Activated gamma-delta T cell (primary cell): ENCODE results near the gene MEGF11.

Experiments
- DNase-seq: peaks from one replicate; lab custom pipeline; 2025; lab: John Stamatoyannopoulos, UW

MEGF11 gene

GRCh38 chr15:66115568-66116206 lies 137.9 kb downstream of the MEGF11 start:
- no peak for DNase-seq

GRCh38 chr15:66114863-66115425 lies 138.6 kb downstream of the MEGF11 start:
- DNase-seq: no peak

- no peak for DNase-seq
Measured at GRCh38 chr15:66112388-66112787, 141.2 kb downstream of the MEGF11 start.

- DNase-seq: no peak
Measured at GRCh38 chr15:66111363-66111762, 142.2 kb downstream of the MEGF11 start.

- DNase-seq: no peak
Measured at GRCh38 chr15:66110864-66111263, 142.7 kb downstream of the MEGF11 start.

- DNase-seq: no peak
Measured at GRCh38 chr15:66109826-66110225, 143.7 kb downstream of the MEGF11 start.

GRCh38 chr15:66108483-66109265 lies 144.9 kb downstream of the MEGF11 start:
- no peak for DNase-seq

- no peak for DNase-seq
Measured at GRCh38 chr15:66107070-66107469, 146.5 kb downstream of the MEGF11 start.

GRCh38 chr15:66105286-66106265 lies 148.0 kb downstream of the MEGF11 start:
- no peak for DNase-seq

- DNase-seq: no peak
Measured at GRCh38 chr15:66103293-66103590, 150.3 kb downstream of the MEGF11 start.

- no peak for DNase-seq
Measured at GRCh38 chr15:66102563-66103292, 150.8 kb downstream of the MEGF11 start.

GRCh38 chr15:66101715-66102395 lies 151.7 kb downstream of the MEGF11 start:
- DNase-seq: no peak

GRCh38 chr15:66100761-66101160 lies 152.8 kb downstream of the MEGF11 start:
- no peak for DNase-seq

GRCh38 chr15:66099950-66100671 lies 153.4 kb downstream of the MEGF11 start:
- no peak for DNase-seq

- DNase-seq: no peak
Measured at GRCh38 chr15:66098022-66098363, 155.6 kb downstream of the MEGF11 start.

- DNase-seq: no peak
Measured at GRCh38 chr15:66097151-66098021, 156.2 kb downstream of the MEGF11 start.

- DNase-seq: no peak
Measured at GRCh38 chr15:66096688-66097058, 156.9 kb downstream of the MEGF11 start.

GRCh38 chr15:66095871-66096687 lies 157.5 kb downstream of the MEGF11 start:
- DNase-seq: no peak

- DNase-seq: no peak
Measured at GRCh38 chr15:66094331-66094730, 159.2 kb downstream of the MEGF11 start.
